SHP77 treated with DMSO at 0.1 percent for 48 hours (cell line): Measurements from ENCODE around the gene FAM13A.
A peak's percentile ranks its signal among the peaks of the same experiment; 100 is the strongest.
"Not testable (repeated sequence)": the region's sequence is repeated elsewhere in the genome, so short reads cannot be mapped to it uniquely, and the experiment has no call there.

ENCODE experiments used
- DNase-seq: peaks from one replicate; lab custom pipeline; 2025; lab: John Stamatoyannopoulos, UW

Gene FAM13A

GRCh38 chr4:89042055-89042454 is 14.9 kb downstream of the FAM13A start:
- no peak for DNase-seq

GRCh38 chr4:89039730-89040338 is 17.2 kb downstream of the FAM13A start:
- DNase-seq, result no peak

- DNase-seq, result no peak
These were observed 20.4 kb downstream of the FAM13A start for GRCh38 chr4:89036535-89036934.

- no peak for DNase-seq
These were observed 25.7 kb downstream of the FAM13A start for GRCh38 chr4:89031272-89031671.

GRCh38 chr4:89029591-89029990 is 27.4 kb downstream of the FAM13A start:
- no peak for DNase-seq

- no peak for DNase-seq
These were observed 30.4 kb downstream of the FAM13A start for GRCh38 chr4:89026542-89026941.

GRCh38 chr4:89024051-89024675 is 32.8 kb downstream of the FAM13A start:
- DNase-seq, result peak; percentile 32

GRCh38 chr4:89023140-89023539 is 33.8 kb downstream of the FAM13A start:
- no peak for DNase-seq

- no peak for DNase-seq
These were observed 34.4 kb downstream of the FAM13A start for GRCh38 chr4:89022426-89023128.

GRCh38 chr4:89021684-89022083 is 35.3 kb downstream of the FAM13A start:
- no peak for DNase-seq

GRCh38 chr4:89021062-89021461 is 35.9 kb downstream of the FAM13A start:
- DNase-seq, result no peak

GRCh38 chr4:89014897-89015296 is 42.1 kb downstream of the FAM13A start:
- DNase-seq, result not testable (repeated sequence)

- no peak for DNase-seq
These were observed 47.1 kb downstream of the FAM13A start for GRCh38 chr4:89009761-89010369.

GRCh38 chr4:89009115-89009514 is 47.9 kb downstream of the FAM13A start:
- no peak for DNase-seq

GRCh38 chr4:89008166-89008565 is 48.8 kb downstream of the FAM13A start:
- DNase-seq, result no peak

- no peak for DNase-seq
These were observed 49.5 kb downstream of the FAM13A start for GRCh38 chr4:89007338-89007939.

- no peak for DNase-seq
These were observed 50.7 kb downstream of the FAM13A start for GRCh38 chr4:89006307-89006706.

- not testable (repeated sequence) for DNase-seq
These were observed 51.9 kb downstream of the FAM13A start for GRCh38 chr4:89005066-89005465.

- peak; percentile 44 for DNase-seq
These were observed 55.1 kb downstream of the FAM13A start for GRCh38 chr4:89001647-89002445.

- DNase-seq, result peak; percentile 52
These were observed 56.1 kb downstream of the FAM13A start for GRCh38 chr4:89000844-89001360.

GRCh38 chr4:89000382-89000781 is 56.6 kb downstream of the FAM13A start:
- no peak for DNase-seq
